Right atrium auricular region (tissue), 2 donors: Measurements from ENCODE around the gene SALL3. TPM values are rescaled to one million over a fixed set of nuclear protein-coding genes. Genes with fewer than 3 reads are reported as not detected.
A peak's percentile ranks its signal among the peaks of the same experiment; 100 is the strongest.

Experiments used
- DNase-seq: peaks from one replicate; pipeline ENCODE4 v3.0.0-alpha.2; 2019; ENCODE audit warnings: low spot score
- H3K27ac ChIP-seq, 2 donors: fragments of 200-600 bp; sonication (generic); 1 replicate in 1 of 2; 2 replicates in 1 of 2; pipeline ENCODE4 v1.5.1; 2016 to 2019
- H3K27me3 ChIP-seq, 2 donors: fragments of 200-600 bp; sonication (generic); one replicate each; pipeline versions ENCODE4 v1.5.1 to v1.6.0; 2017 to 2019
- H3K36me3 ChIP-seq: fragments of 200-600 bp; sonication (generic); one replicate; pipeline ENCODE4 v1.5.1; 2016
- H3K4me1 ChIP-seq, 2 donors: fragments of 200-600 bp; sonication (generic); one replicate each; pipeline versions ENCODE4 v1.5.1 to v1.6.0; 2017 to 2019
- H3K4me3 ChIP-seq, 2 donors: fragments of 200-600 bp; sonication (generic); 1 replicate in 1 of 2; 2 replicates in 1 of 2; pipeline ENCODE4 v1.5.1; 2017 to 2019; ENCODE audit warnings: mild to moderate bottlenecking in 1 of 2, moderate library complexity in 1 of 2
- H3K9me3 ChIP-seq, 2 donors: fragments of 200-600 bp; sonication (generic); one replicate each; pipeline ENCODE4 v1.5.1; 2019
- CTCF ChIP-seq, 2 donors: fragments of 200-600 bp; sonication (generic); IDR thresholded peaks; one replicate each; pipeline ENCODE4 v1.5.1; 2019; ENCODE audit warnings: antibody characterized with exemption in 2 of 2
- total RNA-seq, 2 donors: library from RNA; depleted of rRNA; stranded (reverse); fragments of >200 nt; gene quantifications; one replicate each; pipeline ENCODE4 v1.1.0, GENCODE V29; 2016

SALL3 gene
- total RNA-seq, 2 donors from 2014 or later, result 1.5 to 2.5 TPM

- Histone ChIP-seq H3K9me3 (no peaks in the 10 kb centered on the region), H3K27ac (peak overlapping the region; percentile 29 to 31), H3K4me3 (peak overlapping the region; percentile 26 to 44), H3K36me3 (no peaks in the 10 kb centered on the region), H3K4me1 (peaks cover 0 to 24% of the 10 kb centered on the region in 2 donors), H3K27me3 (peaks cover 18 to 26% of the 10 kb centered on the region in 2 donors)
- no peak for TF ChIP-seq CTCF (IDR thresholded peaks at IDR 0.05)
- DNase-seq, result no peak
Measured at GRCh38 chr18:78979056-78979729, 425 bp upstream of the SALL3 start.

- H3K4me3 ChIP-seq, result peak overlapping the region; percentile 33 to 47
- peaks cover 0 to 19% of the 10 kb centered on the region in 2 donors for H3K4me1 ChIP-seq
- no peaks in the 10 kb centered on the region for H3K9me3 ChIP-seq
- TF ChIP-seq CTCF (IDR thresholded peaks at IDR 0.05), result no peak
- DNase-seq, result no peak
- H3K36me3 ChIP-seq, result no peaks in the 10 kb centered on the region
- peak overlapping the region; percentile 56 for H3K27ac ChIP-seq
- H3K27me3 ChIP-seq, result peaks cover 11 to 26% of the 10 kb centered on the region in 2 donors
Measured at GRCh38 chr18:78980279-78980771, 707 bp downstream of the SALL3 start.

GRCh38 chr18:78980777-78981380 lies 1.3 kb downstream of the SALL3 start:
- DNase-seq, result no peak
- peaks cover 10 to 23% of the 10 kb centered on the region in 2 donors for H3K27me3 ChIP-seq
- no peaks in the 10 kb centered on the region for H3K36me3 ChIP-seq
- peak overlapping the region; percentile 56 for H3K27ac ChIP-seq
- peaks cover 0 to 19% of the 10 kb centered on the region in 2 donors for H3K4me1 ChIP-seq
- no peak for TF ChIP-seq CTCF (IDR thresholded peaks at IDR 0.05)
- no peaks in the 10 kb centered on the region for H3K9me3 ChIP-seq
- peak overlapping the region; percentile 33 to 47 for H3K4me3 ChIP-seq

- peak overlapping the region in 1 of 2 donors; percentile 56 for H3K27ac ChIP-seq
- H3K36me3 ChIP-seq, result no peaks in the 10 kb centered on the region
- peaks cover 0 to 19% of the 10 kb centered on the region in 2 donors for H3K4me1 ChIP-seq
- H3K9me3 ChIP-seq, result no peaks in the 10 kb centered on the region
- peaks cover 10 to 20% of the 10 kb centered on the region in 2 donors for H3K27me3 ChIP-seq
- H3K4me3 ChIP-seq, result peak overlapping the region; percentile 33 to 47
- no peak for DNase-seq
- TF ChIP-seq CTCF (IDR thresholded peaks at IDR 0.05), result no peak
Measured at GRCh38 chr18:78981394-78981831, 1.8 kb downstream of the SALL3 start.

- Histone ChIP-seq H3K4me1 (peaks cover 0 to 19% of the 10 kb centered on the region in 2 donors), H3K27me3 (peaks cover 10 to 18% of the 10 kb centered on the region in 2 donors), H3K36me3 (no peaks in the 10 kb centered on the region), H3K4me3 (no peak overlapping the region), H3K9me3 (no peaks in the 10 kb centered on the region), H3K27ac (no peak overlapping the region)
- DNase-seq, result no peak
- no peak for TF ChIP-seq CTCF (IDR thresholded peaks at IDR 0.05)
Measured at GRCh38 chr18:78981989-78982620, 2.5 kb downstream of the SALL3 start.
